GM21619 (cell line): ENCODE data around the gene MOCS2.

Experiments used
- ATAC-seq: cut with Tn5 transposase; IDR thresholded peaks from one replicate; pipeline ENCODE4 v1.9.1; 2021; ENCODE audit not compliant: unreplicated experiment

The MOCS2 gene

DNA sequence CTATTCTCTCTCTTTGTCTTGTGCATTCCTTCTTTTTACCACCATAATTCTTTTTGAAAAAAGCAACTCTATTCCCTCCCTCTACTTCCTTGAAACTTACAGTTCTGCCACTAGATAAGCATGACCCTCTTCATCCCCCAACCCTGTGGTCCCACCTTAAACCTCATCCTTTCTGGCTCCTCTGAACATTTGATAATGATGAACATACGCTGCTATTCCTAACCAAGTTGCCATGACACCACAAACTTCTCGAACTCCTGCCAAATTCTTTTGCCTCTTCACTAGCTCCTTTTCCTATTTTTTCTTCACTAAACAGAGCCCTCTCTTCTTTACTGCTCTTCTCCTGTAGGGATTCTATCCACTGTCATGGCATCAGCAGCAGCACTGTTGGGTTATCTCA lies 57.1 kb downstream of the MOCS2 start:
- ATAC-seq = no peak

GRCh38 chr5:53048248-53048647 lies 61.3 kb downstream of the MOCS2 start:
- no peak for ATAC-seq
